Activated CD4-positive, alpha-beta T cell treated with anti-CD3 and anti-CD28 coated beads, Interleukin-2, amount 50 U/mL, for 4 hours (primary cell): ENCODE measurements around the gene SSR3.
"Not testable (repeated sequence)": the region's sequence is repeated elsewhere in the genome, so short reads cannot be mapped to it uniquely, and the experiment has no call there.

Source experiments
- DNase-seq, 2 experiments: peaks; one replicate each; pipeline ENCODE4 v3.0.0-alpha.2; 2020

The SSR3 gene

GRCh38 chr3:156554842-156555687 lies at the start of gene SSR3:
SSR3 (minus strand) TSS chr3:156555117; CDS start chr3:156555089, 28 bp downstream.
- peak; percentile 99 for DNase-seq

GRCh38 chr3:156604064-156604641 lies 49.2 kb upstream of the SSR3 start:
- no peak for DNase-seq

- no peak for DNase-seq
Measured at GRCh38 chr3:156603379-156604017, 48.6 kb upstream of the SSR3 start.

- DNase-seq: no peak
Measured at GRCh38 chr3:156602424-156602823, 47.5 kb upstream of the SSR3 start.

DNA sequence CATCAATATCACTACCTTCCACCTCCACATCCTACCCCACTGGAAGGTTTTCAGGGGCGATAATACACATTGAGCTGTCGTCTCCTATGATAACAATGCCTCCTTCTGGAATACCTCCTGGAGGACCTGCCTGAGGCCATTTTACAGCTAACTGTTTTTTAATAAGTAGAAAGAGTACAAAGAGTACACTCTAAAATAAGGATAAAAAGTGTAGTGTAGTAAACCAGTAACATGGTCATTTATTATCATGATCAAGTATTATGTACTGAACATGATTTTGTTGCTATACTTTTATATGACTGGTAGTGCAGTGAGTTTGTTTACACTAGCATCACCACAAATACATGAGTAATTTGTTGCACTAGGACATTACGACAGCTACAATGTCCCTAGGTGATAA lies 46.6 kb upstream of the SSR3 start:
- no peak for DNase-seq

- no peak for DNase-seq
Measured at GRCh38 chr3:156600834-156601233, 45.9 kb upstream of the SSR3 start.

DNA sequence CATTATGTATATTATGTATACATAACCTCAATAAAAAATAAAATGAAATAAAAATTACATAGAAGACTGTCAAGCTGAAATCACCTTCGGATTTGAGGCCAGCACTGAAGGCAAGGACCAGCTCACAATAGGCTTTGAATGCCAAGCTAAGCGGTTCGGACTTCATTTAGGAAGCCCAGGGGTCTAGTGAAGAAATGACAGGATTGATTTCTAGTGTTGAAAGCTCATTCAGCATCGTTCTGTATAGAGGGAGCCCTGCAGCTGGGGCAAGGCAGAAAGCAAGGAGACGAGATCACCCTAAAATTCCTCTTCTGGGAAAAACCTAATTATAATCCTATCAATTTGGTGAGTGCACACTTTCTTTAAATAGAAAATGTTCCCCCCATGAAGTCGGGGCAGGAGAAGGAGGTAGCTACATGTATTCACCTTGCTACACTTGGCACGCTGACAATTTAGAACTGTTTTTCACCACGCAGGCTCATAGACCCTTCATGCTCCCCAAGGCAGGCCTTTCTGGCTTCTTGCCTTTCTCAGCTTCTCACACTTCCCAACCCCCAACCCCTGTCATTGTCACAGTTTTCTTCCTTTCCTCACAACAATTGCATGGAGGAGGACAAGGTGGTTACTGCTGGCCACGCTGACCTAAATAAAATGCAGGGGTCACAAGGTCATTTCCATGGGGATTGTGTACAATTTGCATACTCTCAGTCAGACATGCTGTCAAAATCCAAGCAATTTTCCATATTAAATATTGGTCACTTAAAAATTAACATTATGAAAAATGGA lies 44.4 kb upstream of the SSR3 start:
- no peak for DNase-seq

DNA sequence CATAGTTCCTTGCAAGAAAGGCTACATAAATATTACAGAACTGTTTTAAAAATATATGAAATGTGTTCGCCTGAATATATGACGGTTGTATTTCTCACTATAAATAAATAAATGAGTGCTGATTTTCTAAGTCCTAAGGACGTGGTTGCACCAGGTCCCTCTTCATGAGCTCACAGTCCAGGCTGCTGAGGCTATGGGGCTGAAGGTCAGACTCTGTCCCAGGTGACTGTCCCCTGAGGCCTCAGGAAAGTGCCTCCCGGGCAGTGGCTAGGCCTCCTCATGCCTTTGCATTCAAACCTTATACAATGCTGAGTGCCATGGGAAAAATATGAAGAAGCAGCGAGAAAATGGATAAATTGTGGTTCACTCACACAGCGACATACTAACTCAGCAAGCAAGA lies 43.5 kb upstream of the SSR3 start:
- no peak for DNase-seq

- DNase-seq: no peak
Measured at GRCh38 chr3:156594219-156594683, 39.3 kb upstream of the SSR3 start.

DNA sequence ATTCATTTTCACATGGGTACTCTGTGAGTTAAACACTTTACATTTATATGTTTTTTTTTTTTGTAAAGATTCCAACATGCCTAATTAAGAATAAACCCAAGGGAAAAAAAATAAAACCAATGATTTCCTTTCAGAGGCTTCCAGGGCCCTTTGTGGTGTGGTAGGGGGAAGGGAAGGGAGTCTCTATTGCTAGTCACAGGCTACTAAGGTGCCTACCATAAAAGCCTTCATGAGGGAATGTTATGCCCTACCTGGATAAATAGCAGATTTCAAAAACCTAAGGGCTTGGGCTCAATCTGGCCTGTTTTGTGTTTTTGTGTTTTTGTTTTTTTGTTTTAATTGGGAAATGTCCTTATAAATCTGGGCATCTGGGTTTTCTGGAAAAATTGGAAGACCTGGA lies 38.9 kb upstream of the SSR3 start:
- DNase-seq: no peak

DNA sequence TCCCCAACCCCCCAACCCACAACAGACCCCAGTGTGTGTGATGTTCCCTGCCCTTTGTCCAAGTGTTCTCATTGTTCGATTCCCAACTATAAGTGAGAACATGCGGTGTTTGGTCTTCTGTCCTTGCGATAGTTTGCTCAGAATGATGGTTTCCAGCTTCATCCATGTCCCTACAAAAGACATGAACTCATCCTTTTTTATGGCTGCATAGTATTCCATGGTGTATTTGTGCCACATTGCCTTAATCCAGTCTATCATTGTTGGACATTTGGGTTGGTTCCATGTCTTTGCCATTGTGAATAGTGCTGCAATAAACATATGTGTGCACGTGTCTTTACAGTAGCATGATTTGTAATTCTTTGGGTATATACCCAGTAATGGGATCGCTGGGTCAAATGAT lies 34.9 kb upstream of the SSR3 start:
- not testable (repeated sequence) for DNase-seq

GRCh38 chr3:156587760-156588069 lies 32.8 kb upstream of the SSR3 start:
- DNase-seq: no peak

DNA sequence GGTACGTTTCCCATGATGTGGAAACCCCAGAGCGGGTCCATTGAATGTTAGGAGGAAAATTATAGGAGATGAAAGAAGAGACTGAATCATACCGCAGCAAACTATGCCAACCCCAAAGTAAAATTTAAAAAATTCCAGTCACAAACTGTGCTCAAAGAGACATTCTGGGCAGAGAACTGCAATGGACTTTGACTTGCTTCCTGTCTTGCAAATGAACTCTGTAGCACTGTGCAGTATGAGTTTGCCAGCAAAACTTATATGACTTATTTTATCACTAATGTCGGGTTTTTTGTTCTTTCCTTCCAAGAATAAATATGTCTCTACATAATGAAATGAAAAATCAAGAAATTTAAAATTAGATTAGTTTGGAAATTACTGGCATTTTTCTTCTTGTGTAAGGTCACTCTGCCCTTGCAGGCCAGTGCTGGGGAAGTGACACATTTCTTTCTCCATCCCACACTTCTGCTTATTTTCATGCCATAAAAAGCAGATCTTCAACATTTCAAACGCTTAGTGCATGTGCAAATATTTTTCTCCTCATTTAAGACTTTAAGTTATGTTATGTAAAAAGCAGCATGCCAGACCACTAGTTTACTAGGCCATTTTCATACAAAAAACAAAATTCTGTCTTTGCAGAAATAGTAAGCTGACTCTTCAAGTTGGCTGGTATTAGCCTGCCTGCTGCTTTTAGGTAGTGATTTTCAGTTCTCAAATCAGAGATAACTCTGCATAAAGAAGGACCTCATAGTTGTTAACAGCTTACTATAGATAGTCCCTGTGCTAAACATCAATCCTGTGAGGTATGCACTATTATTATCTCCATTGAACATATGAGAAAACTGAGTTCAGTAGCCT lies 32.2 kb upstream of the SSR3 start:
- DNase-seq: no peak

GRCh38 chr3:156583469-156583868 lies 28.6 kb upstream of the SSR3 start:
- no peak for DNase-seq

GRCh38 chr3:156582532-156583183 lies 27.7 kb upstream of the SSR3 start:
- no peak for DNase-seq

GRCh38 chr3:156581954-156582353 lies 27.0 kb upstream of the SSR3 start:
- no peak for DNase-seq

DNA sequence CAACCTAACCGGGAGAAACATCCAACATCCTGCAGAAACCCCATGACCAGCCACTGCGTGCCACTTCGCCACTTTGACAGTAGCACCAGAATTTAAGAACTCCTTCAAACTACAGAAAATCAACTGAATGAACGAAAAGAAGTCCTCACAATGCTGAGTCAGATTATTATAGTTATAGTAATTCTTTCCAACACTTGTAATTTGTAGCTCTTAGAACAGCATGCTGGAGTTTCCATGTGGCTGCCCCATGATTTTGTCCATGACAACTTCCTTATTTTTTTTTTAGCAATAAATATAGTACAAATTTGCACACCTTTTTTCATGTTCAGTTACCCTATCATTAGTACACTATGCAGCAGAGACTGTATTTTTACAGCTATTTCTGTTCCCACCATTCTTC lies 26.1 kb upstream of the SSR3 start:
- DNase-seq: no peak

DNA sequence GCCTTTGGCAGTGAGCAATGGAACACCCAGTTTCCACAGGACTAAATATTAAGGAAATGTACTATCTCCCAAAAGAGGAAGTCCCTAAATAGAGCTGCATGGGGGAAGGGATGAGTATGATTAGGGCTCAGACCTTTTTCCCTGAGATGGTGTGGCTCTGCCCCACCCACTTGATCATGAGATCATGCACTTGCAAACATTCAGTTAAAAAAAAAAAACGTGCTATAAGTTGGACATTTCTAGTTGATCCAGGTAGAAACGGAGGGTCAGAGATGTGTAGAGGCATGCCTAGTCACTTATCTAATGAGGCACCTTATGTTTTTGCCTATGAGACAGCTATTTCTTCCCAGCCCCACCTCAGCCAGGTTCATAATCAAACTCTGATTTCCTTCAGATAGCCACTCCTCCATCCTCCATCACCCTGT lies 24.5 kb upstream of the SSR3 start:
- DNase-seq: no peak

DNA sequence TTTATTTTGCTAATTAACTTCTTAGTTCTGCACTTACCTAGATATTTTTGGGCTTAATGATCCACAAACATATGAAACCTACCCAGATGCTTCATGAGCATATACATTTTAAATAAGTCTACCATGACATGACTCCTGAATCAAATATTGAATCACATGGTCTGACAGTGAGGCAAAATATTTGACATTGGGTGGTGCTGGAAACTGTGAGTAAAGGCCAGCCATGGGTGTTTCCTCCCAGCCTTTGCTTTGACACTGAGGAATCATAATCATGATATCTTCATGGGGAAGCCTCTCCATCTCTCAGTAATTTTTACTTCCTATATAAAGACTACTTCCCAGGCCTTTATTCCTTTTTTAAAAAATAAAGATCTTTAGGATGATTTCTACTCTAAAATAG lies 22.8 kb upstream of the SSR3 start:
- no peak for DNase-seq

- DNase-seq: no peak
Measured at GRCh38 chr3:156576651-156577348, 21.9 kb upstream of the SSR3 start.

DNA sequence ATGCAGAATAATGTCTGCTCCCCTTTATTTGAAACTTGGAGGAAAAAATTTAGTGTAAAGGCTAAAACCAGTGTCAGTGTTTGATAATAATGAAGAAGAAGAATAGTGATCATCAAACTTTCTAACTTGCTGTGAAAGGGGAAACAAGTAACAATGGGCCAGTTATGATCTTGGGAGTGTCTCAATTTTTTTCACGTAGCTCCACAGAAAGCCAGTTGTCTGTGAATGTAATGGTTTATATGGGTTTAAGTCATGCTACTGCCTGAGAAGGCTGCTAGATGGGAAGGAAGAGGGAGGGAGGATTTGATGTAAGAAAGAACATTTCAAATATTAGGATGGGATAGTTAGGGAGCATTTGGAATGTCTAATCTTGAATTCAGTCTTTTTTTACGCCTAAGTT lies 21.1 kb upstream of the SSR3 start:
- no peak for DNase-seq
